GM18502 (cell line): ENCODE measurements around the gene SCN5A.

Experiments used
- ATAC-seq: cut with Tn5 transposase; IDR thresholded peaks from one replicate; pipeline ENCODE4 v1.9.1; 2021; ENCODE audit warnings: mild to moderate bottlenecking; ENCODE audit not compliant: unreplicated experiment, poor library complexity

Gene SCN5A

DNA sequence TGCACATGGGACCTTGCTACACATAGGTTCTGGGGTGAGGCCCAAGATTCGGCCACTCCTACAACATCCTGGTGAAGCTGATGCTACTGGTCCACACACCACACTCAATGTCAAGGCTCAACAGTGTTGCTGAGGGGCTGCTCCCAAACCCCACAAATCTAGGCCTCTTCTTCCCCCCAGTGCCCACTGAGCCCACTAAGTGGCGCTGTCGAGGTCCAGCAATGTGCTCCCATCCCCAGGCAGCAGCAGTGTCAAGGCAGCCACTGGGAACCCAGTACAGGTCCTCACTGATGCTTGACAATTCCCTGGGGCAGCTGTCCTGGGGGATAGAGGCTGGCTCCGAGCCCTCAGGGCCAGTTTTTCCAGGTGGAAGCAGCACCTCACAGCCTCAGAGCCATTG is 21.5 kb downstream of the SCN5A start:
- ATAC-seq: no peak

DNA sequence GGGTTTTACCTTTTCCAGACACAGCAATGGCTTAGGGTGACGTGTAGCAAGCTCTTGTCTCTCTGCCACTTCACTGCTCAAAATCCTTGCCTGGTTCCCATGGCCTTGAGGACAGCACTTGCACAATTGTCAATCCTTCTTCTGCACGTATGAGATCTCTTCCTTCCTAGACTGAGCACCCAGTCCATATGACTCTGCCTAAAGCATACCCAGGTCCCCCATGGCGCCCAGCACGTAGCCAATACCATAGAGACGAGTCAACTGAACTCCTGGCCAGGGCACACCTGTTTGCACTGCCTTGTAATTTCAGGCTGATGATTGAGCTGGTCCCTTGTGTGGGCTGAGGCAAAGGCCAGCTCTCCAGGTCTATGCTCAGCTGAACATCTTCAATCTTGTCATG is 23.3 kb downstream of the SCN5A start:
- no peak for ATAC-seq

DNA sequence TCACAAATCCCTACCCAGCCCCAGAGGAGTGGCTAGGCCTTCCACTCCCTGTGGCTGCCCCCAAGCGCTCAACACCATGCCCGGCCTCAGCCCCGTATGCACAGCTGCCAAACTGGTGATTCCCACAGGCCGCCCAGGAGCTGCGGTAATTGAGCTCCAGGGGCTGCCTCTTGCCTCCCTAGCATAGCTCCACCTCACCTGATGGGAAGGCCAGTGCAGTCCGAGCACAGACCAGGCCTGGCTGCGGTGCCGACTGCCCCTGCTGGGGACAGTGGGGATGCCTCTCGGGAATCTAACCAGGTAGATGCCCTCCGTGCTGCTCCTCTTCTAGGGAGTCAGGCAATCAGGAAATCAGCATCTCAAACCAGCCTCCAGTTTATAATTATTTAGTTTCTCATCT is 25.9 kb downstream of the SCN5A start:
- no peak for ATAC-seq

DNA sequence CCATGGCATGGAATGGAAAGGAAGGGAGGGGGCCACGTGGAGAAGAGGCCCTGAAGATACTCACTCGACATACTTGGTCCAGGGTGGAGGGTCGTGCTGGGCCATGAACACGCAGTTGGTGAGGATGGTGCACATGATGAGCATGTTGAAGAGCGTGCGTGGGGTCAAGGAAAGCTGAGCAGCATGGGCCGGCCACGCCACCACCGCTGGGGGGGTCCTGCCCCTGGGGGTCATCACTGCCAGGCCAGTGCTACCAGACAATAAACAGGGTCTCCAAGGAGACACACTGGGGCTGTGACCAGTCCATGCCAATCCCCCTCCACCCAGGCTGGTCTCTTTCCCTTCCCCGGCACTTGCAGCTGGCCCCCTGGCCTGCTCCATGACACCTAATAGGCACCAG is 27.2 kb downstream of the SCN5A start:
- no peak for ATAC-seq

DNA sequence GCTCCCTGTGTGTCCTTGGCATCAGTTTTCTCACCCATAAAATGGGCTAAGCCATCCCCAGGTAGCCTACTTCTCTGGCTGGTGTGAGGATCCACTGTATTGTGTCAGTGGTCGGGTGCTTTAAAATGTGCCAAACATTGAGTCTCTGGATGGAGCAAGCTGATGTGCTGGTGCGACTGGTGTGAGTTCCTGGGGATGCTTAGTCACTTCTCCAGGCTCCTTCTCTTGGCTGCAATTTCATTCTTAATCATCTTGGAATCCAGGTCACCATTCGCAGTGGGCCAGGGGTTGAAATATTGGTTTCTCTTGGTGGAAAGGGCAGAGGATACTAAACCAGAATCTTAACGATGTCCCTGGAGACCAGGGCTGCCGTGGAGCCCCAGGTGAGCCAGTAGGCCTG is 29.3 kb downstream of the SCN5A start:
- no peak for ATAC-seq

DNA sequence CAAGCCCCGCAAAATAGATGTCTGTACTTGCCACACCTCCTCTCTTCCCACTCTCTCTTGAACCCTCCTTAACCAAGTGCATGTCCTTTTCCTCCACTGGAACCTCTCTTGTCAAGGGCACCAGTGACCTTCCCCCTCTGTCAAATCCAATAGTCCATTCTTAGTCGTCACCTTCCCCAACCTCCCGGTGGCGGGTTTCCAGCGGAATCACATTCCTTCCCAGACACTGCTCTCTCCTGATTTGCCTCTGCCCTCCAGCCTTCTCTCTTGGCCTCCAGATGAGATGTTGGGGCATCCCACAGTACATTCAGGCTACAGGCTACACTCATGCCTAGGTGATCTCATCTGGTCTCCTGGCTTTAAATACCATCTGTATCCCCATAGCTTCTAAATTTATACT is 31.1 kb downstream of the SCN5A start:
- ATAC-seq: no peak

DNA sequence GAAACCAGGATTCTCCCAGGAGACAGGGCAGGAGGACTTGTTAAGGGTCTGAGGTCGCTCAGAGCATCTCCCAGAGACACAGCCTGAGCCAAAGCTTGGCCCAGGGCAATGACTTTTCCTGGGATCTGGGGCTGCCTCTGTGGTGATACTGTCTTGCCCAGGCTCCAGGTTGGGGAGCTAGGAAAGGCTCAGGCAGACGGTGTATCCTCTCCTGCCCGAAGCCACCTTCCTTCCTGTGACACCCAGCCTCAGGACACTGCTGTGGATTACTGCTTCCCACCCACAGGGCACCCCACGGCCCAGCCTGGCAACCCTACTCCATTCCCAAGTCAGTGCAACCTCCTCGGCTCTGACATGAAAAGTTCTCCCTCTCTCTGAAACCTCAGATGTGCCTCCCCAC is 31.9 kb downstream of the SCN5A start:
- no peak for ATAC-seq

DNA sequence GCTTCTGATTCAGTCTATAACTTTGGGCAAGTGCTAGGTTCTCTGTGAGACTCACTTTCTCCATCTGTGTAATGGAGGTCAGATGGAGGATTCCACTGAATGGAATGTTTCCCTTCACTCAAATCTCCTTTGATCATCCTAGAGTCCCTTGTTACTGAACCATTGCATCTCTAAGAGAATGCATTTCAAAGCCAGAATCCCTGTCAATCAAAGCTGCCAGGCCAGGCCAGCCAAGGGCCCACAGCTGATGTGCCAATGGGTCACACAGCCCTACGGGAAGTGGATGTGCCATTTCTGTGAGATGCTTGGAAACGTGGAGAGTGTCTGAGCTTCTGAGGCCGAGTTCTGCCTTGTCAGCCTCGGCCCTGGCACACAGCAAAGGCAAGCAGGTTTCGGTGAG is 32.4 kb downstream of the SCN5A start:
- no peak for ATAC-seq

DNA sequence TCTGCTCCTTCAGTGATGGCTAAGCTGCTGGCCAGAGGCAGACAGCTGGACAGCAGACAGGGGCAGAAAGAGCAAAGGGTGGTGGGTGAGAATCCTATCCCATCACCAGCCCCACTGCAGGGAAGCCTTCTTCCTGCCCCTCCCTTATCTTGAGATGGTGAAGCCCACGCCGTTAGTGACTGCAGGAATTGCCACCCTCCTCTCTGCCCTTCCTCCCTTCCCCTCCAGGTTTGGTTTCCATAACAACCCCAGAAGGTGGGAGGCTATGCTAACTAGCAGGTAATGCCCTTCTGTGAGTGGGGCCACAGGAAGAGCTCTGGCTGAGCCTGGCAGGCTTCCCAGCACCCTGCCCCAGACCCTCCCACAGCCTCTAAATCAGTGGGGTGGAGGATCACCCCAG is 32.8 kb downstream of the SCN5A start:
- ATAC-seq: no peak

DNA sequence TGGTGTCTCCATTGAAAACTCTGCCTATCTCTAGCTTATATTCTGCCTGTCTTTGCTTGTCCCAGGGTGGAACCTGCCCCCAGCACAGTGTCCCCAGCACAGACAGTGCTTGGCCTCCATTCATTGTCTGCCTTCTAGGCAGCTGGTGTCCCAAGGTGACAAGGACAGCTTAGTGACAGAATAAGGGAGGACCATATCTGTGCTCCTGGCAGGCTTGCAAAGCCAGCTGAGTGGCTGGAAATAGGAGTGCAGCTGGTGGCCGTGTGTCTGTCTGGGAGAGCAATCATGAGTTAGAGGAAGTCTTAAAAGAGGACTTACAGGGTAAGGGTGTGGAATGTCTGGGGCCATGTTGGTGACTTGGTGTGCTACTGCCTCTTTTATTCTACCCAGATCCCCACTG is 33.4 kb downstream of the SCN5A start:
- ATAC-seq: no peak

DNA sequence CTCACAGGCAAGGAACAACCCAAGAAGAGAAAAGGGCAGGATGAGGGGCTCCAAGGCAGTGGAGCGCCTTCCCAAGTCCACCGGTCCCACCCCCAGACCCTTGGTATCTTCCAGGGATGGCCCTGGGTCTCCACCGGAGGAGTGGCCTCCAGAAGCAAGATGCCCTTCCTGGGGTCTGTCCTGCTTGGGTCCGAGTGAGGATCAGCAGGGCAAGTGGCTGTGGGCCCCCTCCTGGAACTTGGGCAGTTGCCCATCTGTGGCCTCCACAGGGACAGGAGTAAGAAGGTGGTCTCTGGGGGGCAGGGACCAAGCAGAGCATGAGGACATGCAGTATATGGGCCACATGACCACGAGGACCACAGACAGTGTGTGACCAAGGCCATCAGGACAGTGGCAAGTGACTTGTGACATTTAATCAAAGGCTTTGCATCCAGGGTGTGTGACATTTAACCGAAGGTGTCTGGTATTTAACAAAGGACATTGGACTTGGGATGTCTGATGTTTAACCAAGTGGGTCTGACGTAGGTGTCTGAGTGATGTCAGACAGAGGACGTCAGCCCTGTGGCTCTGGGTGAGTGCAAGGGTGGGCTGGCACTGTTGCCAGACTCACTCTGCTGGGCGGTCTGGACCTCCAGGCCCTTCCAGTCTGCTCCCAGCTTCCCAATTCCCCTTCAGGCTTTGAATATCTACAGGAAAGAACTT is 34.7 kb downstream of the SCN5A start:
- ATAC-seq: no peak

DNA sequence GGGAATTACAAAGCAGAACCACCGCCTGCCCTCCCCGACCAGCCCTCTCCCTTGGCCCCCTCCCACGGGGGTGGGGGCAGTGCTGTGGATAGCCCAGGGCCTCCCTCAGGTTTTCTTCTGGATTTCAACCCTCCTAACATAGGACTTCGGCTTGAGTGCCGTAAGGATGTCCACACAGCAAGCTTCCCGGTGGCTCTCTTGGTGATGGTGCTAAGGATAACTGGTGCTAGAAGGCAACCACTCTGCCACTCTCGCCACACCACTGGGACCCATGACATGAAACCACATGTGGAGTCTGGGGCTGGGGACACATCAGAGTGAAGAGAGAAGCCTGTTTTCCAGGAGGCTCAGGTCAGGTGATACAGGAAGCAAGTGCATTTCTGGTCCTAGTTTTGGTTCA is 35.4 kb downstream of the SCN5A start:
- no peak for ATAC-seq

DNA sequence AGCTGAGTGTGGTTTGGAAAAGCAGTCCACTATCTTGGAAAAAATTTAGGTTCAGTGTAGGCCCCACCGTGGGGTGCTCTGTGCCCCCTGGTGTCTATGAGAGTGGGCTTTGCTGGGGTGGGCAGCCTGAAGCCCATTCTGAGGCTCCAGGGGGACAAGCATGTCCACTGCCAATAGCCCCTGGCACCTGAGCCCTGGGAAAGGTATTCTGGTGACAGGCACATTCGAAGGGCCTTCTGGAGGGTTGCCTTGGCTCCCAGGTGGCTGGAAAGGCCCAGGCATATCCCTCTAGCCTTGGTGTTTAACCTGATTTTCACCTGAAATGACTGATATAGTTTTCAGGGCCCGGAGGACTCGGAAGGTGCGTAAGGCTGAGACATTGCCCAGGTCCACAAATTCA is 36.1 kb downstream of the SCN5A start:
- no peak for ATAC-seq

DNA sequence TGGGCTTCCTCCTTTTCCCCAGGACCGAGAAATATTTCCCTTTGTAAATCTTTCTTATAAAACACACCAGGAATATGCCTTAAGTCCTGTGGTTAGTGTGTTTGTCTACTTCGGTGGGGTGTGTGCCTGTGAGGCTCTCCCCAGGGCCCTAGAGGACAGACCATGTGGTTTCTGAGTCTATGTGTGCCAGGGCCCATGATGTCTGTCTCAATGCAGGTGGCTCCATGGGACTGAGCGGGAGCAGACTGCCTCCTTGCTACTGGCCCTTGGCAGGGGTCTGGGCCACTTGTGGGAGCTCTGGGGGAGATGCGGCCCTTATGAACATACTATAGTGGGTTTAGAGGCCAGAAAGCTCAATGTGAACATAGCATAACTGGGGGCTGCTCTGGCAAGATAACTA is 37.6 kb downstream of the SCN5A start:
- no peak for ATAC-seq

DNA sequence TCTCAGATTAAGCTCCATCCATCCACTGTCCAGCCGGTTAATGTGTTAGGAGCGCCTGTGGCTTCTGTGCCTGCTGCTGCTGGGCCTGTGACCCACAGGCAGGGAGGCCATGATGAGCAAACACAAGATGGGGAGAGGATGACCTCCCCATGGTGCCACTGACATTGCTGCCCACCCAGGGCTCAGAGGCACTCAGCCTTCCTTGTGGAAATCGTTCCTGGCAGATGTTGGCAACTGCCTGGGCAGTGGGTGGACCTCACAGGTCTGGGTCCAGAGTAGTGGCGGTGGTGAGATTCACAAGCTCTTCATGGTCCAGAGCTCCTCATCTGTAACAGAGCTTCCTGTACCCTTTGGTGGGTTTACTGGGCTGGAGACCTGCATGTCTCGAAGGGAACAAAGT is 38.6 kb downstream of the SCN5A start:
- ATAC-seq: no peak

DNA sequence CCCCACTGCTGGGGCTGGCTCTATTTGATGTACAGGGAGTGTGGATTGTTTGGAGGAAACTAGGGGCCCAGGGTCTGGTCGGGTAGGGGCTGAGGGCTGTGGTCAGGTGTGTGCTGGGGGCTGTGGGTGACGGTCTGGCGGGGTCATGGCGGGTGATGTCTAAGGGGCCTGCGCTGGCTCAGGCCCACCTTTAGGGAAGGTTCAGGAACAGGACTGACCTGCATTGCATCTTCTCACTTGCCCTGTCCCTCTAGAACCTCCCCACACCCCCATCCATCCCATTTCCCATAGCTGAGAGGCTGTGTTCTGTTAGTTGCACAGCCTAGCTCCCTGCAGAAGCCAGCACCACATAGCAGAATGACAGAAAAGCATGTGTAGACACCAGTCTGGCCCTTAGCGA is 39.1 kb downstream of the SCN5A start:
- no peak for ATAC-seq

DNA sequence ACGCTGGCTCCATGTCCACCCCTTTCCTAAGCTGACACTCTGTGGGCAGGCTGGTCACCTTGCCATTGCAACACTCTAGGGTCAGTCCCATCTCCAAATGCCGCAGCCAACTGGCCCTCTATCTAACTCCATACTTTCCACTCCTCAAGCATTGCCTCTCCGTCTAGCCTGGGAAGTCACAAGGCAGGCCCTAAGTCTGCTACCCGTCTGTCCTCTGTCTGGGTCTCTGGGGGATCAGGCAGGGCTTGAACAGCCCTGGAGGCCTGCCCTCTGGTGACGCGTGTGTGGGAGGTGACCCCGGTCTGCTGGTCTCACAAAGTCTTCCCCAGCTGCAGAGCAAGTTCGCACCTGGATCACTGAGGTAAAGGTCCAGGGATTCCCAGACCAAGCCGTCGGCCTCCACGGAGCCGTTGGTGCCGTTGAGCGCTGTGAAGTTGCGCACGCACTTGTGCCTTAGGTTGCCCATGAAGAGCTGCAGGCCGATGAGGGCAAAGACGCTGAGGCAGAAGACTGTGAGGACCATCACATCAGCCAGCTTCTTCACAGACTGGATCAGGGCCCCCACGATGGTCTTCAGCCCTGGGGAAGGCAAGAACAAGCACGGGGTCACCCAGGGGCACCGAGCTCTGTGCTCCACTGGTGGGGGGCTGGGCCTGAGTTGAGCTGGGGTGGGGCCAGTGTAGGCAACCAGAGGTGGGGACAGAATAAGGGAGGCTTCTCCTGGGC is 39.9 kb downstream of the SCN5A start:
- no peak for ATAC-seq

DNA sequence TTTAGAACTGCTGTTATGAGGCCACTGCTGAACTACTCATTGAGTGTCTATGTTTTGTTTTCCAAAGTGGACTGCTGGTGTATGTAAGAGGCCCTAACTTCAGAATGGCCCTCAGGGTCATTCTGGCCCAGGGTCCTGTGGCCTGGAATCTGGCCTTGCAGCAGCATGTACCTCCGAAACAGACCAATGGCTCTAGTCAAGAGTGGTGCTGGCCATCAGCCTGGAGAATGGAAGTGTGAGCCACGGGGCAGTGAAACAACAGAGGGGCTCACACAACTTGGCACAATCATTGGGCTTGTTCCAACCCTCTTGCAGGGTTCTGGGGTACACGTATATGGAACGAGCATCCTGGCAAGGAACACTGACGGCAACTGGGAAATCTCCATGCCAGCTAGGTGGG is 40.5 kb downstream of the SCN5A start:
- ATAC-seq: no peak

DNA sequence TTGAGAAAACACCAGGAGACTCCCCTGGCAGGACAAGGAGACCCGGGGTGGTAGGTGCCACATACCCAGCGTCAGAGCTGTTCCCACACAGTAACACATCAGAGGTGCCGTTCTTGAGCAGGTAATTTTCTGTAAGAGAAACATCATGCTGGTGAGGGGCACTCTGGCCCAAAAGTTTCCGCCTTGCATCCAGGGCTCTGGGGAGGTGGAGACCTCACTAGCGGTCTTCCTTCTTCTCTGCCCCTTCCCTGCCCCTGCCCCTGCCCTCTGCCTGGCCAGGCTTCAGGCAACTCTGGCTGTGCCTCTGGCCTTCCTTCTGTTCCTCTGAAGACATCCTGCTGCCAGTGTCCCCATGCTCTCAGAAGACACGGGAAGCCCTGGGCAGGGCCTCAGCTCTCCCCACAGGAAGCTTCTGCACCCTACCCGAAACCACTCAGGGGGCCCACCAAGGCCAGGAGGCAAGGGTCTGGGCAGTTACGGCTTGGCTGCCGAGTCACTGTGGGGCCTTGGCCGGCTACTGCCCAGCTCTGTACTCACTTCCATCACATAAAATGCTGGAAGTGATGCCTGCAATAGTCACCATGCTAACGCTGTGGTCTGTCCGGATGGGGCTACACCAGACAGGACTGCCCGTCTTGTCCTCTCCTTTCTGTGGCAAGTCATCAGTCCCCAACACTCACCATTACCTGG is 41.3 kb downstream of the SCN5A start:
- no peak for ATAC-seq

DNA sequence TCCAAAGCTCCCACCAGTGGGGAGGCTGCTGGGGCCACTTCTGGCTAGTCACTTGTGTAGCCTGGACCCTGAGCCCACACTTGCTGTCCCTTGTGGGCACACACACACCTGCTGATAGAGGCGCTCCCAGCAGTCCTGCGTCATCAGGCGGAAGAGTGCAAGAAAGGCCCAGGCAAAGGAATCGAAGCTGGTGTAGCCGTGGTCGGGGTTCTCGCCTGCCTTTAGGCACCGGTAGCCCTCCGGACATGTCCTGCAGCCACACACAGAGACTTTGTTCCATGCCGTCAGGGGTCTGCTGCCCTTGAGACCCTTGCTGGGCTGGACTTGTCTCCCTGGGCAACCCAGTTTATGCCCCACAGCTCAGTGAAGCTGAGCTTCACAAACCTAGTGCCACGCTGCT is 42.9 kb downstream of the SCN5A start:
- ATAC-seq: no peak

DNA sequence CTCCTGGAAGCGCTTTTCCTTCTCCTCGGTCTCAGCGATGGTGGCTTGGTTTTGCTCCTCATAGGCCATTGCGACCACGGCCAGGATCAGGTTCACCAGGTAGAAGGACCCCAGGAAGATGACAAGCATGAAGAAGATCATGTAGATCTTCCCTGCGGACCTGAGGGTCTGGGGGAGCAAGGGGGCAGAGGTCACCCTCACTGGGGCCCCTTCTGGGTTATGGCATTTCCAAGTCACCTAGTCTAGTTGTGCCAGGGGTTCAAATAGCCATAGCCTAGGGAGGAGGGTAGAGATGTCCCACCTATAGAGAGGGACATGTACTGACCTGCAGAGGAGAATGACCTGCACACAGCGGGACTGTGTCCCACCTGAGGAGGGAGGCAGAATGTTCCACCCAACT is 43.5 kb downstream of the SCN5A start:
- ATAC-seq: no peak

DNA sequence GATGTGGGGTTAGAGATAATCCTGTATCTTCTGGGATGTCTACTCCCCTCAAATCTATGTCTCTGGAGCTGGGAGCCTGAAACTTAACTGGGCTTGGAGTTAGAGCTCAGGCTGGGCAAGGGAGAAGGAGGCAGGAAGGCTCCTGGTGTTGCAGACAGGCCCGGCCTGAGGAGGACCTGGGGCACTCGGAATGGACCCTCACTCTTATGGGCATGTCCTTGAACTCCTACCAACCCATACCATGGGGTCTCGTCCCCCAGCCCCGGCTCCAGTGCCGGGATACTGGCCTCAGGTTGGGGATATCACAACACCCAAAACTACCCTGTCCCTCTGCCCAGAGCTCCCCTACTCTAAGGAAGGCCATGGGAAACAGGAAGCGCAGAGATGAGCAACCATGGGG is 45.2 kb downstream of the SCN5A start:
- ATAC-seq: no peak
